ENCODE data around the gene ARCN1. TPM values are rescaled to one million over a fixed set of nuclear protein-coding genes. Genes with fewer than 3 reads are reported as not detected.
"Not testable (repeated sequence)": the region's sequence is repeated elsewhere in the genome, so short reads cannot be mapped to it uniquely, and the experiment has no call there.

Gene ARCN1
- total RNA-seq, 1 donor from 2014 or later = 201 TPM

GRCh38 chr11:118597556-118597955, 25.3 kb downstream of the ARCN1 start:
- Mint-ChIP-seq H3K4me1 (ENCODE audit: unreplicated experiment) (peaks cover 13% of the 10 kb centered on the region), H3K9me3 (ENCODE audit: unreplicated experiment) (no peaks in the 10 kb centered on the region), H3K4me3 (ENCODE audit: unreplicated experiment) (no peak overlapping the region), H3K27me3 (ENCODE audit: unreplicated experiment) (no peaks in the 10 kb centered on the region), H3K27ac (ENCODE audit: unreplicated experiment) (peak overlapping the region; percentile 23), H3K36me3 (ENCODE audit: unreplicated experiment) (peaks cover 59% of the 10 kb centered on the region)
- DNase-seq (ENCODE audit: extremely low spot score, unreplicated experiment) = no peak
- no peak for TF ChIP-seq CTCF (IDR thresholded peaks at IDR 0.05)

- no peaks in the 10 kb centered on the region for H3K9me3 Mint-ChIP-seq (ENCODE audit: unreplicated experiment)
- peaks cover 37% of the 10 kb centered on the region for H3K36me3 Mint-ChIP-seq (ENCODE audit: unreplicated experiment)
- H3K27me3 Mint-ChIP-seq (ENCODE audit: unreplicated experiment) = no peaks in the 10 kb centered on the region
- no peak overlapping the region for H3K4me3 Mint-ChIP-seq (ENCODE audit: unreplicated experiment)
- TF ChIP-seq CTCF (IDR thresholded peaks at IDR 0.05) = no peak
- H3K4me1 Mint-ChIP-seq (ENCODE audit: unreplicated experiment) = peaks cover 42% of the 10 kb centered on the region
- no peak for DNase-seq (ENCODE audit: extremely low spot score, unreplicated experiment)
- H3K27ac Mint-ChIP-seq (ENCODE audit: unreplicated experiment) = peak overlapping the region; percentile 32
These were observed 30.1 kb downstream of the ARCN1 start for GRCh38 chr11:118602331-118602730.

GRCh38 chr11:118603709-118604108, 31.5 kb downstream of the ARCN1 start:
- Mint-ChIP-seq H3K36me3 (ENCODE audit: unreplicated experiment) (peaks cover 27% of the 10 kb centered on the region), H3K4me1 (ENCODE audit: unreplicated experiment) (peaks cover 45% of the 10 kb centered on the region), H3K4me3 (ENCODE audit: unreplicated experiment) (peak overlapping the region; percentile 35), H3K27ac (ENCODE audit: unreplicated experiment) (peak overlapping the region; percentile 92)
- H3K9me3 Mint-ChIP-seq (ENCODE audit: unreplicated experiment); DNase-seq (ENCODE audit: extremely low spot score, unreplicated experiment); H3K27me3 Mint-ChIP-seq (ENCODE audit: unreplicated experiment): not testable (repeated sequence)

GRCh38 chr11:118604566-118604965, 32.4 kb downstream of the ARCN1 start:
- Mint-ChIP-seq H3K9me3 (ENCODE audit: unreplicated experiment) (no peaks in the 10 kb centered on the region), H3K27me3 (ENCODE audit: unreplicated experiment) (no peaks in the 10 kb centered on the region), H3K4me3 (ENCODE audit: unreplicated experiment) (no peak overlapping the region), H3K4me1 (ENCODE audit: unreplicated experiment) (peaks cover 53% of the 10 kb centered on the region), H3K36me3 (ENCODE audit: unreplicated experiment) (peaks cover 26% of the 10 kb centered on the region), H3K27ac (ENCODE audit: unreplicated experiment) (peak overlapping the region; percentile 92)
- TF ChIP-seq CTCF (IDR thresholded peaks at IDR 0.05) = no peak
- no peak for DNase-seq (ENCODE audit: extremely low spot score, unreplicated experiment)

- peak; percentile 88 for DNase-seq (ENCODE audit: extremely low spot score, unreplicated experiment)
- no peaks in the 10 kb centered on the region for H3K9me3 Mint-ChIP-seq (ENCODE audit: unreplicated experiment)
- no peak overlapping the region for H3K4me3 Mint-ChIP-seq (ENCODE audit: unreplicated experiment)
- no peaks in the 10 kb centered on the region for H3K27me3 Mint-ChIP-seq (ENCODE audit: unreplicated experiment)
- H3K4me1 Mint-ChIP-seq (ENCODE audit: unreplicated experiment) = peaks cover 58% of the 10 kb centered on the region
- no peak for TF ChIP-seq CTCF (IDR thresholded peaks at IDR 0.05)
- H3K36me3 Mint-ChIP-seq (ENCODE audit: unreplicated experiment) = peaks cover 20% of the 10 kb centered on the region
- H3K27ac Mint-ChIP-seq (ENCODE audit: unreplicated experiment) = peak overlapping the region; percentile 92
These were observed 33.1 kb downstream of the ARCN1 start for GRCh38 chr11:118605116-118605867.
